Activated T-cell treated with anti-CD3 and anti-CD28 coated beads, Interleukin-2, amount 50 U/mL, for 4 hours (primary cell): ENCODE results near the gene REPS2. TPM values are rescaled to one million over a fixed set of nuclear protein-coding genes. Genes with fewer than 3 reads are reported as not detected.

Experiments used
- ATAC-seq, 2 donors: fragments of 200-7000 bp; cut with Tn5 transposase; one replicate each; pipeline ENCODE4 v1.10.0; 2021
- DNase-seq: peaks from one replicate; pipeline ENCODE4 v3.0.0-alpha.2; 2020
- H3K27me3 Mint-ChIP-seq: one replicate; pipeline ENCODE4 v1.8.0; 2021; ENCODE audit warnings: low read depth, mixed read lengths
- H3K36me3 Mint-ChIP-seq: one replicate; pipeline ENCODE4 v1.8.0; 2022; ENCODE audit warnings: mixed read lengths; ENCODE audit not compliant: insufficient read depth
- H3K4me1 Mint-ChIP-seq: one replicate; pipeline ENCODE4 v1.8.0; 2021; ENCODE audit warnings: low read depth, mixed read lengths
- H3K4me3 Mint-ChIP-seq: one replicate; pipeline ENCODE4 v1.8.0; 2021; ENCODE audit warnings: mild to moderate bottlenecking, moderate library complexity, mixed read lengths
- H3K9me3 Mint-ChIP-seq: one replicate; pipeline ENCODE4 v1.8.0; 2021; ENCODE audit warnings: mixed read lengths
- total RNA-seq, 3 donors: library from RNA; stranded (reverse); gene quantifications; one replicate each; pipeline ENCODE4 v1.2.1, GENCODE V29; 2021

REPS2 gene
- total RNA-seq, 3 donors from 2014 or later: 0.03 to 0.05 TPM; not detected in 1

DNA sequence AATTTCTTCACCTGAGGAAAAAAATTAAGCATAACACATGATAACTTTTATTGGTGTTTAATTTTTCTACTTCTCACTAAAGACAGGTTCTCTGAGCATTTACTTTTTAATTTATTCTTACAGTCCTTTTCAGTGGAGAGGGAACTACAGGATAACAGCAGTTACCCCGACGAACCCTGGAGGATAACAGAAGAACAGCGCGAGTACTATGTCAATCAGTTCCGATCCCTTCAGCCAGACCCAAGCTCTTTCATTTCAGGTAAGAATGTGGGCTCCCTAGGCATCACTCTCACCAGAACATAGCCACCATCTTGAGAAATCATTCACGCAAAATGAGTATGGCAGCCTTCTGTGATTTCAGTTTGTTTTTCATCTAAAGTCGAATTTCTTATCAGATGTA is 100.8 kb downstream of the REPS2 start:
- no peak for ATAC-seq
- Mint-ChIP-seq H3K36me3 (no peaks in the 10 kb centered on the region), H3K4me1 (no peaks in the 10 kb centered on the region), H3K9me3 (no peaks in the 10 kb centered on the region), H3K27me3 (no peaks in the 10 kb centered on the region), H3K4me3 (no peak overlapping the region)
- DNase-seq: no peak

DNA sequence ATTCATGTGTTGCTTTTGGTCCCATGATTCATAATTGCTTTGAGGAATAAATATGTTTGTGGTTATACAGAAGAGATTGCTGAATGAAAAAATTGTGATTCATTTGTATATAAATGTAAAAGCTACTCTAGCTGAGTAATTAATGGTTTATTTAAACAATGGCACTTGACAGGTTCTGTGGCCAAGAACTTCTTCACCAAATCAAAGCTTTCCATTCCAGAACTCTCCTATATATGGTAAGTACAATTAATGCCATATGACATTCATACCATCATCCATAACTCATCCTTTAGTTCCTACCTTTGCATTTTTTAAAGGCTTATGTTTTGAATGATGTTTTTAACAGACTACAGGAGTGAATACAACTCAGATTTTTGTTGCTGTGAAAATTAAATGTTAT is 105.8 kb downstream of the REPS2 start:
- Mint-ChIP-seq H3K36me3 (no peaks in the 10 kb centered on the region), H3K9me3 (no peaks in the 10 kb centered on the region), H3K4me3 (no peak overlapping the region), H3K4me1 (no peaks in the 10 kb centered on the region), H3K27me3 (no peaks in the 10 kb centered on the region)
- DNase-seq (no peak), ATAC-seq (no peak)

- Mint-ChIP-seq H3K36me3 (no peaks in the 10 kb centered on the region), H3K27me3 (no peaks in the 10 kb centered on the region), H3K4me1 (no peaks in the 10 kb centered on the region), H3K4me3 (no peak overlapping the region), H3K9me3 (no peaks in the 10 kb centered on the region)
- DNase-seq (no peak), ATAC-seq (no peak)
Observed at GRCh38 chrX:17052793-17053192, 106.3 kb downstream of the REPS2 start.

DNA sequence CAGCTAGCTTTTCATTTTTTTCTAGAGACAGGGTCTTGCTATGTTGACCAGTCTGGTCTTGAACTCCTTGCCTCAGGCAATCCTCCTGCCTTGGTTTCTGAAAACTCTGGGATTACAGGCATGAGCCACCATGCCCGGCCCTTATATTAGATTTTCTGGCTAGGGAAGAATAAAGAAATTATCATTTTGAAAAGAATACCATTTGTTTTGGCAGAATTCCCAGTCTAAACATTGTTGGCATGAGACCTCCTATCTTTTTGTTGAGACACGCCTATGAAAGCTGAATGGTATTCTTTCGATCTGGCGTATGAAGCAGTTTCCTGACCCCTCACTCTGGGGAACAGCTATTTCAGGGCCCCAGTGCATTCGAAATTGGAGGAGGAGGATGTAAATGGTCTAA is 107.0 kb downstream of the REPS2 start:
- no peaks in the 10 kb centered on the region for H3K27me3 Mint-ChIP-seq
- H3K9me3 Mint-ChIP-seq: no peaks in the 10 kb centered on the region
- no peaks in the 10 kb centered on the region for H3K36me3 Mint-ChIP-seq
- no peak for ATAC-seq
- no peak for DNase-seq
- no peaks in the 10 kb centered on the region for H3K4me1 Mint-ChIP-seq
- H3K4me3 Mint-ChIP-seq: no peak overlapping the region

GRCh38 chrX:17056868-17057608 is 110.6 kb downstream of the REPS2 start:
- ATAC-seq: no peak
- Mint-ChIP-seq H3K9me3 (no peaks in the 10 kb centered on the region), H3K36me3 (no peaks in the 10 kb centered on the region), H3K4me3 (no peak overlapping the region), H3K27me3 (no peaks in the 10 kb centered on the region), H3K4me1 (no peaks in the 10 kb centered on the region)
- DNase-seq: no peak

- Mint-ChIP-seq H3K36me3 (no peaks in the 10 kb centered on the region), H3K9me3 (no peaks in the 10 kb centered on the region), H3K27me3 (no peaks in the 10 kb centered on the region), H3K4me1 (no peaks in the 10 kb centered on the region), H3K4me3 (no peak overlapping the region)
- DNase-seq (no peak), ATAC-seq (no peak)
Observed at GRCh38 chrX:17062065-17062464, 115.6 kb downstream of the REPS2 start.

DNA sequence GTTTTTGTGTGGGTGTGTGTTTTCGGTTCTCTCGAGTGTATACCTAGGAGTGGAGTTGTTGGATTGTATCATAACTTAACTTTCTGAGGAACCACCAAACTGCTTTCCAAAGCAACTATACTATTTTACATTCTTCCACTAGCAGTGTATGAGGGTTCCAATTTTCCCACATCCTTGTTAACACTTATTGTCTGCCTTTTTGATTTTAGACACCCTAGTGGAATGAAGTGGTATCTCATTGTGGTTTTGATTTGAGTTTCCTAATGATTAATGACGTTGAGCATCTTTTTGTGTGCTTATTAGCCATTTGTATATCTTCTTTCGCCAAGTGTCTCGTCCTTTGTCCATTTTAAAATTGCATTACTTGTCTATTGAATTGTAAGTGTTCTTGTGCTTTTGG is 118.6 kb downstream of the REPS2 start:
- Mint-ChIP-seq H3K27me3 (no peaks in the 10 kb centered on the region), H3K4me1 (no peaks in the 10 kb centered on the region), H3K9me3 (no peaks in the 10 kb centered on the region), H3K36me3 (no peaks in the 10 kb centered on the region), H3K4me3 (no peak overlapping the region)
- no peak for DNase-seq
- ATAC-seq: no peak

DNA sequence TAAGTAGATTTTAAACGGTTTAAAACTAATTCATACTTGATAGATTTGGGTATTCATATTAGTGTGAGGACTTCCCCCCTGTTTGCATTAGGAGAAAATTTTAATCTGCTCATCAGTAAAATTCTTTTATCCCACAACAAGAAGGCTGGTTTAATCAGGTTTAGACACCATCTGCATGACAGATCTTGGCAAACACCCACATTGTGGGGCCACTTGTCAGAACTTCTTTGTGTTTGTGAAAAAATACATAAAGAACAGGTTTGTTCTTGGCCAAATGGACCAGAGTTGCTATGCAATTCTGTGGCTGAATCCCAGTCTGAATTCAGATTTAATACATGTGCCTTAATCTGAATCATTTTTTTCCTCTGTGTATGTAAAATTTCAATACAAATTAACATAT is 121.1 kb downstream of the REPS2 start:
- H3K36me3 Mint-ChIP-seq: no peaks in the 10 kb centered on the region
- ATAC-seq: no peak

DNA sequence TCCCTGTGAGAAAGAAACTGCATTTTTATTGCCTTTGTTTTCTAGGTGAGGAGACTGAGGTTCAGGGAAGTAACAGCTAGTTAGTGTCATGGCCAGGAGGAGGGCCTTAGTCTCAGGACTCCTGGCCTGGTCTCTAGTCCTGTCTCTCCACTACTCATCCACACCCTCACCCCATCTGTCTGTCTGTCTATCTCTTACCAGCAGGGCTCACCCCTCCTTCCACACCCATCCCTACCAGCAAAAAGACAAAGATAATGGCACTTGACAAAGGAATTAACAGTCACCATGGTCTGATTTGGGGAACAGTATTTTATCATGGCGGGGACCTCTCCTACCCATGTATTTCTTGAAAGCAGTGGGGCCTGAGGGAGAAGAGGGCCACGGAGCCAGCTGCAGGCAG is 125.8 kb downstream of the REPS2 start:
- peaks cover 4% of the 10 kb centered on the region for H3K27me3 Mint-ChIP-seq

More for the DNA sequence above, 121.1 kb downstream of the REPS2 start:
- H3K4me3 Mint-ChIP-seq: no peak overlapping the region
- DNase-seq: no peak
- no peaks in the 10 kb centered on the region for H3K9me3 Mint-ChIP-seq
- H3K27me3 Mint-ChIP-seq: no peaks in the 10 kb centered on the region
- no peaks in the 10 kb centered on the region for H3K4me1 Mint-ChIP-seq

DNA sequence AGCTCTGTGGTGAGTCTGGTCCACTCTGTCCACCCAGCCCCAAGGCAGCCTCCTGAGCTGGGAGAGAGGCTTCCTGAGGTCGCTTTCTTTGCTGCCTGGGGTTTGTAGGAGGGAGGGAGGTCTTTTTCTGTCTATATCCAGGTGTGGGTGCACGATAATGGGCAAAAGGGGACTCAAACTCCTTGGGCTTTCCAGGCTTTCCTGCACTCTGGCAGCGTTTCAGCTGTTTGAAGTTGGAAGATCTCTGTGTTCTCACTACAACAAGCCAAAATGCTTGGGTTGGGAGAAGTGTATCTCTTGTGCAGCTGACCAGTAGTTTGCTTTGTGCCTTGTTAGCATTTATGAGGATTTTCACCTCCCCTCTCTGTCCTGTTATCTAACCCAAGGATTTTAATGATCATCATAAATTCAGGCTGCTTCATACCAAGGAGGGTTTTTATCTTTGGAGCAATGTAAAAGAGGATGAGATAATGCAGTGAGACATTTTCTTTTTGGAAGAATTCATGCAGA is 126.3 kb downstream of the REPS2 start:
- Mint-ChIP-seq H3K9me3 (no peaks in the 10 kb centered on the region), H3K27me3 (peaks cover 4% of the 10 kb centered on the region), H3K4me1 (no peaks in the 10 kb centered on the region), H3K36me3 (no peaks in the 10 kb centered on the region), H3K4me3 (no peak overlapping the region)
- no peak for DNase-seq
- ATAC-seq: no peak

More for the DNA sequence above, 125.8 kb downstream of the REPS2 start:
- DNase-seq (no peak), ATAC-seq (no peak)
- Mint-ChIP-seq H3K4me1 (no peaks in the 10 kb centered on the region), H3K9me3 (no peaks in the 10 kb centered on the region), H3K36me3 (no peaks in the 10 kb centered on the region), H3K4me3 (no peak overlapping the region)

GRCh38 chrX:17075004-17075403 is 128.5 kb downstream of the REPS2 start:
- Mint-ChIP-seq H3K36me3 (no peaks in the 10 kb centered on the region), H3K4me3 (no peak overlapping the region), H3K4me1 (no peaks in the 10 kb centered on the region), H3K9me3 (no peaks in the 10 kb centered on the region), H3K27me3 (peaks cover 4% of the 10 kb centered on the region)
- no peak for ATAC-seq
- DNase-seq: no peak

- H3K27me3 Mint-ChIP-seq: peaks cover 4% of the 10 kb centered on the region
- DNase-seq: no peak
- H3K9me3 Mint-ChIP-seq: no peaks in the 10 kb centered on the region
- no peaks in the 10 kb centered on the region for H3K4me1 Mint-ChIP-seq
- H3K4me3 Mint-ChIP-seq: no peak overlapping the region
- no peak for ATAC-seq
- H3K36me3 Mint-ChIP-seq: no peaks in the 10 kb centered on the region
Observed at GRCh38 chrX:17077361-17077760, 130.9 kb downstream of the REPS2 start.

- H3K27me3 Mint-ChIP-seq: peaks cover 4% of the 10 kb centered on the region
- no peaks in the 10 kb centered on the region for H3K4me1 Mint-ChIP-seq
- no peaks in the 10 kb centered on the region for H3K36me3 Mint-ChIP-seq
- no peak for ATAC-seq
- no peak for DNase-seq
- H3K4me3 Mint-ChIP-seq: no peak overlapping the region
- no peaks in the 10 kb centered on the region for H3K9me3 Mint-ChIP-seq
Observed at GRCh38 chrX:17078031-17078720, 131.7 kb downstream of the REPS2 start.

DNA sequence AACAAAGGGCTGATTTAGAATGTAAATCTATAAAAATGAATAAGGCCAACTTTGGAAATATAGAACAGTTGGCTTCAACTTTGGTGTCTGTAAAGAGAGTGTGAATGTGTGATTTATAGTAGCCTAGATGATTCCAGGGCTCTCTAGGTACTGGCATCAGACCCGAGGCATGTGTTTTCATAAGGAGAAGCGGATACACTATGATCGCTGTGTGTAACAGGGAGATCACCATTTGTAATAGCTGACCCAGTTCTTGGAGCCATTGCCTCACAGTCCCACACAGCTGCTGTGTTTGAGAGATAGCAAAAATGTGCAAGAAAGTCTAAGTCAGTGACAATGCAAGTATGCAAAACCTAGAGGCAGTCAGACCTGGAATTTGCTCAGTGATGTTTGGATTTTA is 135.1 kb downstream of the REPS2 start:
- Mint-ChIP-seq H3K4me1 (no peaks in the 10 kb centered on the region), H3K36me3 (no peaks in the 10 kb centered on the region), H3K4me3 (no peak overlapping the region), H3K9me3 (no peaks in the 10 kb centered on the region), H3K27me3 (no peaks in the 10 kb centered on the region)
- no peak for ATAC-seq
- DNase-seq: no peak

DNA sequence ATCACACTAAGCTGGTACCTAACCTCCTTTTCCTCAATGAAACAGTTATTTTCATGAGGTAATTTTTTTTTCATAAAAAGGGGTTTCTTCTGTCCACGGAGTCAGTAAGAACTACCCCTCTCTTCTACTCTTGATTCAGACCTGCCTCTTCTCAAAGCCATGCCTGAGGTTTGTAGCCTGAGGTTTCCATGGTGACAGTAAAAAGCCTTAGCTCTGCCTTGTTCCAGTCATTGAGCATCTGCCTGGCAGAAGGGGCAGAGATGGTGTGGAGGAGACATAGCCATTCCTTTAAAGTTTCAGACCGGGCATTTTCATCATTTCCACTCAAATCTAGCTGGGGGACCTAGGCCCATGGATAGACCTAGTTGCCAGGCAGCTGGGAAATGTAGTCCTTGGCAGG is 135.5 kb downstream of the REPS2 start:
- Mint-ChIP-seq H3K36me3 (no peaks in the 10 kb centered on the region), H3K4me3 (no peak overlapping the region), H3K9me3 (no peaks in the 10 kb centered on the region), H3K4me1 (no peaks in the 10 kb centered on the region), H3K27me3 (no peaks in the 10 kb centered on the region)
- DNase-seq: no peak
- no peak for ATAC-seq
